ENCODE data around the gene KLHL29.

The KLHL29 gene

DNA sequence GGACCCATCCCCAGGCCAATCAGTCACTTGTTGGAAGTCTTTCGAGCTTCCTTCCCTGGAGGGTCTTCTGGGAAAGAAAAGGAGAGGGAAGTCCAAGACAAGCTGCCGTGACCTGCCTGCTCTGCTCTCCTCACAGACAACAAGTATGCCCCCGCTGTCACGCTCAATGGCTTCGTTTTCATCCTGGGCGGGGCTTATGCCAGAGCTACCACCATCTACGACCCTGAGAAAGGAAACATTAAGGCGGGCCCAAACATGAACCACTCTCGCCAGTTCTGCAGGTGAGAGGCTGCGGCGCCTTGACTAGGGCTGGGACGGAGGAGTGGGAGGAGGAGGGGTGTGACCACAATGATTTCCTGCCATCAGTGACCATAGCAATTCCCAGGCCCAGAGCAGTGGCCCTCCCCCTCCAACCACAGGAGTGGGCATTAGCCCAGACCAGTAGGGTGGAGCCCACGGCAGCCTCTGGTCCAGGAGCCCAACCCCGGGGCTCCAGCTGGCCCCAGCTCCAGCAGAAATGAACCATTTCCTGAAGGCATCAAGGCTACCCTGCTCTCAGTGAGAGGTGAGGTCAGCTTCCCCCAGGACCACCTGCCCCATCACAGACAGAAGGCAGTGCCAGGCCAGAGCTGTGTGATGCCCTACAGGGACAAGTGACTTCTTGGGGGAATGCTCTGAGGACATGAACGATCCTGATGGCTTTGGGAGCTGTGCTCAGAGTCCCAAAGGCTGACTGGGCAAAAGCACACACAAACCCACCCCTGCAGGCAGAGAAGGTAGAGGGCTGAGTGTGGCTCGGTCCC, 318.8 kb downstream of the KLHL29 start:
- H3K36me3 Mint-ChIP-seq: peaks cover 64% of the 10 kb centered on the region
- no peaks in the 10 kb centered on the region for H3K27me3 Mint-ChIP-seq
- no peak for ATAC-seq
- H3K9me3 Mint-ChIP-seq: peaks cover 3% of the 10 kb centered on the region
- H3K27ac Mint-ChIP-seq: no peak overlapping the region
- no peaks in the 10 kb centered on the region for H3K4me1 Mint-ChIP-seq
- H3K4me3 Mint-ChIP-seq: no peak overlapping the region

DNA sequence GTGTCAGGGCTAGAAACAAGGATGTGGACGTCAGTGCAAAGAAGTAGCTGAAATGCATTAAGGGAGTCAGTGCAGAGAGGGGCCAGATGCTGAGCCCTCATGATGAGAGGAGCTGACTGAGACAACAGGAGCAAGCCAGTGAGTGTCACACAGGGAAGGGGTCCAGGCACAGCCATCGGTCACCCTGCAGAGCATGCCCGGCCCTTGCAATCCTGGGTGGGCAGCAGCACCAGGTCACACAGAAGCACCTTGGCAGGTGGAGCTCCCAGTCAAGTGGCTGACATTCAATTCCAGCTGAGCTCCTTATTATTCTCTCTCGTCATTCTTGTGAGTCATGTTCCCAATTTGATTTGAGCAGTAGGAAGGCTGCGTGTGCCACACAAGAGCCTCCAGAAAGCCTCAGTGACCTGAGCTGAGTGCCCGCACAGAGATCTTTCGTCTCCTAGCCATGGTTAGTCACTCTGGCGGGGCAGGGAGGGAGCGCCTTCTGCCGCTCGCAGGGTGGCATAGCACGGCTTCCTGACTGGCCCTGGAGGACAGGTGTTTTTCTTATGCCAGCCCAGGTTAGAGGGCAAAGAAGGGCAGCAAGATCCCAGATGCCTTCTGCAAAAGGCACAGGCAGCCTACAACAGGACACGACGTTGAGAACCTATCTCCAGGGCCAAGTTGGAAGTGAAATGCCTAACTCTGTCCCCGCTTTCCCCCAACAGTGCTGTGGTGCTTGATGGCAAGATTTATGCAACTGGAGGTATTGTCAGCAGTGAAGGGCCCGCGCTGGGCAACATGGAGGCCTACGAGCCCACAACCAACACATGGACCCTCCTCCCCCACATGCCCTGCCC, 321.0 kb downstream of the KLHL29 start:
- Mint-ChIP-seq H3K36me3 (peaks cover 63% of the 10 kb centered on the region), H3K27me3 (no peaks in the 10 kb centered on the region), H3K4me1 (no peaks in the 10 kb centered on the region), H3K27ac (no peak overlapping the region), H3K4me3 (no peak overlapping the region), H3K9me3 (peaks cover 2% of the 10 kb centered on the region)
- ATAC-seq: no peak

DNA sequence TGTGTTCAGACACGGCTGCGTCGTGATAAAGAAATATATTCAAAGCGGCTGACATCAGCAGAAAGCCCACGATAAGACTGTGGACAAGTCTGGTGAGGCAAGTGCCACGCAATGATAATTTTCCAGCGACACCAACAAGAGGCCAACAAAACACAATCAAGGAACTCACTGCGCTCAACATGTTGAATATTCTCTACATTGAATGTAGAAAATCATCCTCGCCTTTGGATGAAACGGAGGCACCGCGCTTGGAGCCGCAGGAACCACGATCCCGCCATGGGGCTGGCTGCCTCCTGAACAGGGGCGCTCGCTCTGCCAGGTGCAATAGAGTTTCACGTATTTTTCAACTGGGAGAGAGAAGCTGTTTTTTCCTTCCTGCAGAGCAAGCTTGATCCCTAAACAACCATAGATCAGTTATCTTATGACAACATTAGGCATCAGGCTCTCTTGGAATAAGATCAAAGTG, 321.7 kb downstream of the KLHL29 start:
- no peaks in the 10 kb centered on the region for H3K4me1 Mint-ChIP-seq
- peaks cover 59% of the 10 kb centered on the region for H3K36me3 Mint-ChIP-seq
- no peak for ATAC-seq
- no peak overlapping the region for H3K4me3 Mint-ChIP-seq
- H3K9me3 Mint-ChIP-seq: no peaks in the 10 kb centered on the region
- no peaks in the 10 kb centered on the region for H3K27me3 Mint-ChIP-seq
- H3K27ac Mint-ChIP-seq: no peak overlapping the region

DNA sequence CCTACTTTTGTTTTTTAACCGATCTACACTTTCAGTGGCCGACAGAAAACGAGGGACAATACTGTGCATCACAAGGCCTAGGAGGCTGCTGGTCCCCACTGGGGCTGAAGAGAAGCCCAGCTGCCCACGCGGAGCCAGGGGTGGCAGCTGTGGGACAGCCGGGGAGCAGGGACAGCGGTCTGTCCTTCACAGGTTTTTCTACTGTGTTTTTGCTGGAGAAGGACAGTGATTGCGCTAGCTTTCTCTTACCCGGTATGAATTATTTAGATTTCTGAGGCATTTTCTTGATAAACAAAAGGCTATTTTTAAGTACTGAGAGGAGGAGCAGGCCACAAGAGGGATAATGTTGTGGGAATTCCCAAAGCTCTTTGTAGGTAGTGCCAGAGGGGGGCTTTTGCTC, 322.1 kb downstream of the KLHL29 start:
- H3K4me3 Mint-ChIP-seq: no peak overlapping the region
- no peak overlapping the region for H3K27ac Mint-ChIP-seq
- H3K9me3 Mint-ChIP-seq: no peaks in the 10 kb centered on the region
- no peaks in the 10 kb centered on the region for H3K4me1 Mint-ChIP-seq
- no peak for ATAC-seq
- H3K36me3 Mint-ChIP-seq: peaks cover 59% of the 10 kb centered on the region
- no peaks in the 10 kb centered on the region for H3K27me3 Mint-ChIP-seq

DNA sequence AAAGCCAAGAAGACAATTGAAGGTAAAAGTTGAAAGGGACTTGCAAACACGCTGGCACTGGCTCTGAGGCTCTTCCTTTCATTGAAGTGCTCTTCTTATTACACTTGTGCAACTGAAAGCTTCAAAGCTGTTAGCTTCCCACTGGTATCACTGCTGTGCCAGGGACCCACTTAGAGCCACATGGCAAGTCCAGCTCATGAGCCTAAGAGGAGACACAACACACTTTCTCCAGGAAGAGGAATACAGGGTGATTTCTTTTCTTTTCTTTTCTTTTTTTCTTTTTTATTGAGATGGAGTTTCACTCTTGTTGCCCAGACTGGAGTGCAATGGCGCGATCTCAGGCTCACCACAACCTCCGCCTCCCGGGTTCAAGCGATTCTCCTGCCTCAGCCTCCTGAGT, 323.8 kb downstream of the KLHL29 start:
- H3K4me3 Mint-ChIP-seq: no peak overlapping the region
- no peaks in the 10 kb centered on the region for H3K27me3 Mint-ChIP-seq
- H3K9me3 Mint-ChIP-seq: no peaks in the 10 kb centered on the region
- no peaks in the 10 kb centered on the region for H3K4me1 Mint-ChIP-seq
- ATAC-seq: no peak
- no peak overlapping the region for H3K27ac Mint-ChIP-seq
- peaks cover 64% of the 10 kb centered on the region for H3K36me3 Mint-ChIP-seq

DNA sequence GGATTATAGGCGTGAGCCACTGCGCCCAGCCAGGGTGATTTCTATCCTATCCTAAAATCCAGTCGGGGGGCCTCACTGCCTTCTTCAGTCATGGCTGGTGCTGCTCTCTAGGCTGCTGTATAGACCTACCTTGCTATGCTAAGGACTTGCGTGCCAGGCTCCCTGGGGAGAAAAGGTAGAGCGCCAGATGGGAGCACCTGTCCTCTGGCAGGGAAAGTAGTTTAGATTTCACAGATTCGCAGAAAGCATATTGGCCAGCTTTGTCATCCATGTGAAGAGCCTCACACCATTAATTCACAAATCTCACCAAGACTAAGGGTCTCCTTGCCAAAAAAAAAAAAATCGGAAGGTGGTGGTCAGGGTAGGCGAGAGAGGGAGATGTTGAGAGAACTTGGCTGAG, 324.3 kb downstream of the KLHL29 start:
- Mint-ChIP-seq H3K27ac (no peak overlapping the region), H3K9me3 (no peaks in the 10 kb centered on the region), H3K4me3 (no peak overlapping the region), H3K36me3 (peaks cover 64% of the 10 kb centered on the region), H3K4me1 (no peaks in the 10 kb centered on the region), H3K27me3 (no peaks in the 10 kb centered on the region)
- ATAC-seq: no peak

DNA sequence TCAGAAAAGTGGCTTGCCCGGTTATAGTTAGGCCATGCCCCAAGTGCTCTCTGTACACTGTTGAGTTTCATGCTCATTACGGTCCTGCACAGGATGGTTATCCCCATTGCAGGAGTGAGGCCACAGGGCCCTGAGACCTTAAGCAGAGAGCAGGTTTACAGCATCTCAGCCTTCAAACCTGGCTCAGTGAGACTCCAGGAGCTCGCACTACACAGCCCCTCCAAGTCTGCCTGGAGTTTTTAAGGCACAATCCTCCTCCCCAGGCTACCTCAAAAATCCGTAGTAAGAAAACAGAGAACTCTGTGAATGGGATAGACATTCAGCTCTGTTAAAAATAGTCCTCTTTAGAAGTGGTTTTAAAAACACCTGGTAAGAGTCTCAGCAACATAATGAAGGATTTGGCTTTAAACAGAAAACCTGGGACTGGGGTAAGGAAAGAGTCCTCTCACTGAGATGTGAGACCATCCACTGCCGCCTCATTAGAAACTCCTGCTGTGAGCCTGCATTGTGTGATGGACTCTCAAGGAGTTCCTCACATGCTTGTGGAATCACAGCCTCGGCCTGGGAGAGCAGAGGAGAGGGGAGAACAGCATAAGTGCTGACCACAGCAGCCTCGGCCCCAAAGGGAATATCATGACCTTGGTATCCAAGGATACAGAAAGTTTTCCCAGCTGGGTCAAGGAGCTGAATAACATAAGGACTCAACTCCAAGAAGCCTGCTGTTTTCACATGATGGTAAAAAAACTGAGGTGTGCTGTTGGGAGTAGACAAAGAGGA, 327.2 kb downstream of the KLHL29 start:
- Mint-ChIP-seq H3K27me3 (no peaks in the 10 kb centered on the region), H3K4me1 (peaks cover 10% of the 10 kb centered on the region), H3K27ac (no peak overlapping the region), H3K4me3 (no peak overlapping the region), H3K9me3 (no peaks in the 10 kb centered on the region), H3K36me3 (peaks cover 53% of the 10 kb centered on the region)
- no peak for ATAC-seq

DNA sequence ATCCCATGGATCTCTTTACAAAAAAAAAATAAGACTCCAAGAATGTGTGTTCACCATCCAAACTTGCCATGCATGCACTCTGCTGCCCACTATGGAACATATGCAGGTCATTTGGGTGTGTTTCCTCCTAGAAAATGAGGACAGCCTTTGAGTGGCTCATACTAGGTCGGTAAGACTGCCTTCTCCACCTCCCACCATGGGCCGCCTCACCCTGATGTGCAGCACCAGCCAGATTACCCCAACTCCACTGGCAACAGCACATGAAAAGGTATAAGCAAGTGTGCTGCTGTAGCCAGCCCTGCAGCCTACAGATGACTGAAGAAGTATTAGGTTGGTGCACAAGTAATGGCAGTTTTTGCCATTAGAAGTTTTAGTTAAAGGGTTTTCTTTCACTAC, 327.8 kb downstream of the KLHL29 start:
- Mint-ChIP-seq H3K27ac (no peak overlapping the region), H3K9me3 (no peaks in the 10 kb centered on the region), H3K4me3 (no peak overlapping the region), H3K36me3 (peaks cover 53% of the 10 kb centered on the region), H3K27me3 (no peaks in the 10 kb centered on the region), H3K4me1 (peaks cover 11% of the 10 kb centered on the region)
- ATAC-seq: no peak

DNA sequence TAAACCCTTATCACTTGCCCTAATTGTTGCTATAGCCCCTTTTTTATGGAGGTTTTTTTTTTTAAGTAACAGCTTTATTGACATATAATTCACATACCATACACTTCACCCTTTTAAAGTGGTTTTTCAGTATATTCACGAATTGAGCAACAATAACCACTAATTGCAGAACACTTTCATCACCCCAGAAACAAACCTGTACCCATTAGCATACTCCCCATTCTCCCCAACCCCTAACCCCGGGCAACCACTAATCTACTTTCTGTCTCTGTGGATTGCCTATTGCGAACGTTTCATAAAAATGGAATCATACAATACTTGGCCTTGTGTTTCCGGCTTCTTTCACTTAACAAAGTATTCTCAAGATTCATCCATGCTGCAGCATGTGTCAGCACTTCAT, 328.4 kb downstream of the KLHL29 start:
- H3K4me1 Mint-ChIP-seq: peaks cover 11% of the 10 kb centered on the region
- no peak for ATAC-seq
- H3K27ac Mint-ChIP-seq: no peak overlapping the region
- H3K27me3 Mint-ChIP-seq: no peaks in the 10 kb centered on the region
- H3K9me3 Mint-ChIP-seq: no peaks in the 10 kb centered on the region
- H3K4me3 Mint-ChIP-seq: no peak overlapping the region
- peaks cover 56% of the 10 kb centered on the region for H3K36me3 Mint-ChIP-seq

DNA sequence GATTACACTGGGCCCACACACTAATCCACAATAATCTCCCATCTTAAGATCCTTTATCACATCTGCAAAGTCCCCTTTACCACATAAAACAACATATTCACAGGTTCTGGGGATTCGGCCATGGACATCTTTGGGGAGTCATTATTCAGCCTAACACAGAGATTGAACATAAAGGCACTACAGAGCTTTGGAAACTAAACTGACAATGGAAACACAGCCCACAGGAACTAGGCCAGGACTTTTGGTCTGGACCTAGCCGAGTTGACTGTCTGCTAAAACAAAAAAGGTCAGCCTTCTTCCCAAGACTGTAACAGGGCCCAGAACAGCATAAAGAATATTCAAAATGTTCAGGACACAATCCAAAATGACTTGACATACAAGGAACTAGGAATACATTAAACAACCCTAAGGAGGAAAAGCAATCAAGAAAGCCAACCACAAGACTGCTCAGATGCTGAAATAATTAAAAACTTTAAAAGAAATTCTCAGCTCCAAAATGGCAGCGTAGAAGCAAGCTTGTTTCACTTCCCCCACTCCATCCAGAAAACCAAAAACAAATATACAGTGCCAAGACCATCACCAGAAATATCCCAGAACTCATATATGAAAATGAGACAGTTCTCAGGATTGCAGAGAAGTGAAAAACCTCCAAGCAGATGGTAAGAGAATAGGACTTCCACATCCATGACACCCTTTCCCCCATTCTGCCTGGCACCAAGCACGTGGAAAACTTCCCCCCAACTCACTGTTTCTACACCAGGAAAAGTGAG, 334.1 kb downstream of the KLHL29 start:
- H3K27me3 Mint-ChIP-seq: no peaks in the 10 kb centered on the region
- no peak for ATAC-seq
- H3K4me3 Mint-ChIP-seq: no peak overlapping the region
- peaks cover 28% of the 10 kb centered on the region for H3K4me1 Mint-ChIP-seq
- H3K27ac Mint-ChIP-seq: no peak overlapping the region
- H3K36me3 Mint-ChIP-seq: peaks cover 76% of the 10 kb centered on the region
- peaks cover 10% of the 10 kb centered on the region for H3K9me3 Mint-ChIP-seq

DNA sequence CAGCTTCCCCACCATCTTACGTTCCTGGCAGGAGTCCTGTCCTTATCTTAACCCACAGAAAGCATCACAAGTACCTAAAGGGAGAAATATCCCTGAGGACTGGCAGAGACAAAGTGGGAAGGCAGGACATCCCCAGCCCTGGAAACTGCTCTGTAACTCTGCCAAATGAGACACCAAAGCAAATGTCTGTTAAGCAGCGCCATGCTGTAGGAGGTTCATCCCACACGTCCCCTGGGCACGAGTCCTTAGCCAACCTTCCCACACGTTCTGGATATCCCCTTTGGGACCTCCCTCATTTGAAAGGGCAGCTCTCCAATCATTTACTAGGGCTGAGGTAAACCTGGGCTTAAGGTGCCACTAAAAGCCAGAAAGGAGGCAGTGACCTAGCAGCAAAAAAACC, 334.7 kb downstream of the KLHL29 start:
- no peak overlapping the region for H3K27ac Mint-ChIP-seq
- no peak for ATAC-seq
- H3K27me3 Mint-ChIP-seq: no peaks in the 10 kb centered on the region
- peaks cover 82% of the 10 kb centered on the region for H3K36me3 Mint-ChIP-seq
- peaks cover 10% of the 10 kb centered on the region for H3K9me3 Mint-ChIP-seq
- H3K4me3 Mint-ChIP-seq: no peak overlapping the region
- peaks cover 28% of the 10 kb centered on the region for H3K4me1 Mint-ChIP-seq

DNA sequence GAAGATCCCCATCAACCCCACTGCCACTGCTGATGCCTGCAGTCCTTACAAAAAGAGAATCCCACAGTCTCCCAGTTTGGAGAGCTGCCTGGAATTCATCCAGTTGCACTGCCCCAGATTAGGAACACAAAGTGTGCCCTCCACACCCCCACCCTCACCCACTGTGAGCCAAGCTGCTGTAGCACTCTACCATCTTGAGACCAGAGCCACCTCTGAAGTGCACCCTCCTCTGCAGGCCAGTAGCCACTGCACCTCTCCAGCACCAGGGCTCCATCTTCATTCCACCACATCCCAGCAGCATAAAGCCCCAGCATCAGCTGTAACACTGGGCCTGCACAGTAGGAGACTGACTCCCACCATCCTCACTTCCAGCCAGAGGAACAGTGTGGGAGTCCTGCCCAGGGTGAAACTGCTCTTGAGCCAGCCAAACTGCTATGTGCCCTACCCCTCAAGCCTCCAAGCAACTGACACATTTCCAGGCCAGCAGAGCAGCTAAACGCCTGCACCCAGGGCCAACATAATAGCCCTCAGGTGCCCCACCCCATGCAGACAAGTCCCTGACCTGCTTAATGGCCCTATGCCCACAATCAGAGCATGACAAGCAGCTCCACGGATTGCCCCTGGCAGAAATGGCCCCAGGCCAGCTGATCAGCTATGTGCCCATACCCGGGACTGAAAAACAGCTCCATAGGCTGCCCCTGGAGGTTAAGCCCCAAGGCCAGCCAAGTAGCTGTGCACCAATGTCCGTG, 335.9 kb downstream of the KLHL29 start:
- Mint-ChIP-seq H3K4me3 (no peak overlapping the region), H3K27ac (no peak overlapping the region), H3K9me3 (peaks cover 14% of the 10 kb centered on the region), H3K27me3 (no peaks in the 10 kb centered on the region), H3K4me1 (peaks cover 28% of the 10 kb centered on the region), H3K36me3 (peaks cover 94% of the 10 kb centered on the region)
- no peak for ATAC-seq

DNA sequence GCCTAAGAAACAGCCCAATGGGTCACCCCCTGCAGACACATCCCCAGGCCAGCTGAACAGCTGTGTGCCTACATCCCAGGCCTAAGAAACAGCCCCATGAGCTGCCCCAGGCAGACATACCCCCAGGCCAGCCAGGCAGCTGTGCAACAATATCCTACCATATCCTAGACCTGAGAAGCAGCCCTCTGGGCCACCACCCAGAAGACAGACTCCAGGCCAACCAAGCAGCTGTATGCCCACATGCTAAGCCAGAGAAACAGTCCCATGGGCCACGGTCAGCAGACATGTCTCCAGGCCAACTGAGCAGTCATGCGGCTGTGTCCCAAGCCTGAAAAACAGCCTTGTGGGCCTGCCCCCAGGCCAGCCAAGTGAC, 336.5 kb downstream of the KLHL29 start:
- Mint-ChIP-seq H3K4me3 (no peak overlapping the region), H3K27me3 (no peaks in the 10 kb centered on the region), H3K9me3 (peaks cover 14% of the 10 kb centered on the region), H3K4me1 (peaks cover 26% of the 10 kb centered on the region), H3K27ac (no peak overlapping the region), H3K36me3 (peaks cover 95% of the 10 kb centered on the region)
- no peak for ATAC-seq

DNA sequence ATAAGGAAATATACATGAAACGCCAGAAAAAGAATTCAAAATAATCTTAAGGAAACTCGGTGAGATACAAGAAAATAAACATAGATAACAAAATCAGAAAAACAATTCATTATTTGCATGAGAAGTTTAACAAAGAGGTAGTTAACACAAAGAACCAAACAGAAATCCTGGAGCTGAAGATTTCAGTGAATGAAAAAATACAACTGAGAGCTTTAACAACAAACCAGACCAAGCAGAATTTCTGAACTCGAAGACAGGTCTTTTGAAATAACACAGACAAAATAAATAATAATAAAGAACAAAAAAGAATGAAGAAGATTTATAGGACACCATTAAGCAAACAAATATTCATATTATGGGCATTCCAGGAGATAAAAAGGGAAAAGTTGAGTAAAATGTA, 337.3 kb downstream of the KLHL29 start:
- Mint-ChIP-seq H3K4me3 (no peak overlapping the region), H3K4me1 (peaks cover 18% of the 10 kb centered on the region), H3K9me3 (peaks cover 14% of the 10 kb centered on the region), H3K36me3 (peaks cover 95% of the 10 kb centered on the region), H3K27ac (no peak overlapping the region), H3K27me3 (no peaks in the 10 kb centered on the region)
- ATAC-seq: no peak

Measured in stimulated activated memory B cell treated with anti-CD40 and anti-IgM and Interleukin-4, amounts not matched to agents 10 μg/mL and 1 μg/mL and 100 μg/mL, for 72 hours (primary cell).